Eye (tissue), 1 donor: Measurements from ENCODE around the gene RAD51B.

Experiments
- DNase-seq: peaks from one replicate; pipeline ENCODE4 v3.0.0-alpha.2; 2015

Gene RAD51B

DNA sequence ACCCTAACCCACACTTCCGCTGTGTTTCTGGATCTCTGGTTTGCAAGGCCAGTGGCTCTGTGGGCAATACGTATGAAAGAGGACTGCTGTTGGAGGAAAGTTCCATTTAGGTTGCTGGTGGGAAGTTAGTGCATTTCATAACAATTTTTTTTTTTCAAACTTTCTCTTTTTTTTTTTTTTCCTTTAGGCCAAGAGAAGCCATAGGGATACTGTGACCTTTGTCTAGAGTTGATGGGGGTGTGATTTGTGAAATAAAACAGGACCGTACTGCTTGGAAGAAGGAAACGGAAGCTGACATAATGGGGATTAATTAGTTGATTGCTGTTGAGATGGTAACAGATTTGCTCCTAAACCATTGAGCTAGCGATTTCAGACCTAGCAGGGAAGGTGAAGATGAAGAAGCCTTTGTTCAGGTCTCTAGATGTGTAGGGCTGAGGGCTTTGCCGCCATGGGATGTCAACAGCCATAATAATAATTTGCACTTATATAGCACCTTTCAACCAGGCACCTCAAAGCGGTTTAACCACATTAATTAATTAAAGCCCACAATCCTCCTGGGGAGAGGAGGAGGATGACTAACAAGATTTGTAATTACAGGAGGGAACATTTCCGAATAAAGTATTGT lies 658.0 kb downstream of the RAD51B start:
- peak; percentile 79 for DNase-seq

DNA sequence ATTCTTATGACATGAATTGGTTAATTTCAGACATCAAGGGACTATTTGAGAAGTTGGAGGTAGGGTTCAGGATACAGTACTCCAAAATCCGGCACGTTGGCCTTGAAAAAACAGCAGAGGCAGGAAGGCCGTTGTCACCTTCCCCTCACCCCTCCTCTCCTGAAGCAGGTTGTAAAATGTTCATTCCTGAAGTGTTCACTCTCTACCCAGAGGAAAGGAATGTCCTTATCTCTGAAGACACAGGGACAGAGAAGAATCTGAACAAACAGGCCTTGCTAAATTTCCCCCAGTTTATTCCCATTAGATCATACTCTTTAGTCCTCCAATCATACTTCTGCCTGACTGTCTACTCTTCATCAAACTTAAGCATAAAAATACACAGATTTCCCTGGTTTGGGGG lies 659.7 kb downstream of the RAD51B start:
- no peak for DNase-seq

DNA sequence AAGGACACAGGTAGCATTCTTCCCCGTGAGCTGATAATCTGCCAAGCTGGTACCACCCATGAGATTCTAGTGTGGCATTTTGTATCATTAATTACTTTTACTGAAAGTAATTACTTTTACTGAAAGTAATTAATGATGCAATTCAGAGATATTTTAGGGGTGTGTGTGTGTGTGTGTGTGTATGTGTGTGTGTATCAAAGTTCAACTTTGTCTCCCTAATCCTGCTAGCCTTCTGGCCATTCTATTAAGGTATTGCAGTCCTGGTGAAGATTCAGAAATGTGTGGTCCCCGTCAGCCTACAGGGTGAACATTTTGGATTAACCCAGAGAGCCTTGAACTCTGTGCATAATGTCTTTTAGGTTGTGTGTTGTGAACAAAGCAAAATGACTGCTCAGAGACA lies 662.4 kb downstream of the RAD51B start:
- DNase-seq, result no peak

DNA sequence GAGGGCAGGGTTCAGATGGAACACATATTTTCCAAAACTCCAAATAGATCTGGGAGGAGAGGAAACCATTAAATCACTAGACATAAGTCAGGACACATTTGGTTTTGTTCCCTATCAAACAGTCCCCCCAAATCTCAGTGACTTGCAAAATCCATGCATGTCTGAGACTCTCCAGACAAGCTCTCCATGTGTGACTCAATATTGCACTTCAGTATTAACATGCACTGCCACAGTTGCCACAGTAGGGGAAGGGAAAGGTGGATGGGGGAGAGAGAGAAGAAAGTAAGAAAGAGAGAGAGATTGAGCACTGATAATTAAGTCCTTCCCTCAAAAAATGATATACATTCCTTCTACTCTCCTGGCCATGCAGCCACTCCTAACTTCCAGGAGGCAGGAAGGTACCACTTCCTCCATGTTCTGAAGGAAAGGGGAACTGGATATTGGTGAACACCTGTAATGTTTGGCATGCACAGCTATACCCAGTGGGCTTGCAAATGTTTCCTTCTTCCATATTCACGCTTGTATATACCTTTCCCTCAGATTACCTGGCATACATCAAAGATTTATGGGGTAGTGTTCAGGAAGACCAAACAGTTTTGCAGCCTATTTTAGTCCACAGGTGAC lies 663.3 kb downstream of the RAD51B start:
- no peak for DNase-seq

DNA sequence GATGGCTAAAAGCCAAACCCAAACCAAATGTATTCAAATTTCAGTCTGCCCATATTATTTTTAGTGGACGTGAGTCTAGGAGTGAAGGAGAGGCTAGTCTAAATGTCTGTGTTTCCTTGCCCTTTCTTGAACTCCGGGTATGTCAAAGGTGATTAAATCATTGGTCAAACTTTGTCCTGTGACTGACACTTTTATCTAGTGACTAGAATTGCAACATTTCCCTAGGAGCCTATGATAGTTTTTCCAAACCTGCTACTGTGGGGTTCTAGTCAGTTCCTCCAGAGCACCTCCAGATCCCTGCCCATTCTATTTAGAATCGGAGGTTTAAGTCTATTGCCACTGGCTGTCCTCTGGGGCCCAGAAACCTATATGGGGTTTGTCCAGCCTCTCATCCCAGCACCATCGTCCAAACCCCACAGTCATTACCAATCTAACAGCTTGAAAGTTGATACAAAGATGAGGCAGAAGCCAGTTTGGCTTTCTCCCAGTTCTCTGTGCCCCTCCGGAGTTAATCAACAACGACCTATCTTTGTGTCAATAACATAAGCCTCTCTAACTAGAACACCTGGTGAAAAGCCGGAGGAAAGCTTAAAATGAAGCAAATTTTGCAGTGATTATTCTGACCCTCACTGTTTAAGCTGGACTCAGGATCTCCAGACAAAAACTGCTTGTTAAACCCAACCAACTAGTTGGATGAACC lies 666.6 kb downstream of the RAD51B start:
- no peak for DNase-seq

DNA sequence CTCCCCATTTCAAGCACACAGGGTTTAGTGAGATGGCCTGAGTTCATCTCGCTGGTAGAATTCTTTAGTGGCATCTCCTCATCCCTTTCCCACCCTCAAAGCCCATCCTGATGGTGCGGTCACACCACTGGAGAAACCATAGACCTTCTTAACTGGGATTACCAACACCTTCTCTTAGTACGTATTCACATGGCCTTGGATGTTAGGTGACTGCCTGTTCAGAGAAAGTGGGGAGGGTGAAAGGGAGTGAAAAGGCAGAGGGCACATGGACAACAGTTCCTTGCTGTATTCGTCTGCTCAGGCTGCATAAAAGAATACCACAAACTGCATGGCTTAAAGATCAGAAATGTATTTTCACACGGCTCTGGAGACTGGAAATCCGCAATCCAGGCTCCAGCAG lies 667.2 kb downstream of the RAD51B start:
- DNase-seq, result no peak

DNA sequence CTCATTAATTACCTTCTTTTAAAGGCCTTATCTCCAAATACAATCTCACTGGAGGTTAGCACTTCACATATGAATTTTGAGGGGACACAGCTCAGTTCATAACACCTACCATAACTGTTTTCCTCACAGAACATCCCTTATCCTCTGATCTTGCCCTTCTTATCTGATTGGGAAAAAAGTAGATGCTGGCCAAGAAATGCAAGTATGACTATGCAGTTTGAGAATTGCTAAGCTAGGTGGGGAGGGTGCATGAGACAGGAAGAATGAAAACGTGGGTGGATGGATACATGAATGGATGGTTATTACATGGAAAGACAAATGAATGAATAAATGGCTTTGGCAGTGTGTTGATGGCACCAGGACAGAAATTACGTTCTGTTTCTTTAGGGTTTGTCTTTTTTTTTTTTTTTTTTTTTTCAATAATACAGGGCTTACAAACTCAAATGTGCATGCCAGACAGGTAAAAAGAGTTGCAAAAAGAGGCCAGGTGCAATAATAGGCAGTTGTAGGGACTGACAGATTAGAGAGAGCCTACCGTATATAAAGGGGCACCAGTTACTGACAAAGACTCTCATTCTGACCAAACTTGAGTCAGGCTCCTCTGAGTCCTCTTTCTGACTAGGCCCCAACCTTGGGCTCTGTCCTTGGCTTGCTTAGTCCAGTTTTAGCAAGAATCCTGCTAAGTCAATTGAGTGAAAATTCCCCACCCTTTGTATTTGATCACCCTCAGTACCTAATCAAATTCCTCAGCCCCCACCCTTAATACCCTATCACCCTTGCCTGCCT lies 668.4 kb downstream of the RAD51B start:
- no peak for DNase-seq

DNA sequence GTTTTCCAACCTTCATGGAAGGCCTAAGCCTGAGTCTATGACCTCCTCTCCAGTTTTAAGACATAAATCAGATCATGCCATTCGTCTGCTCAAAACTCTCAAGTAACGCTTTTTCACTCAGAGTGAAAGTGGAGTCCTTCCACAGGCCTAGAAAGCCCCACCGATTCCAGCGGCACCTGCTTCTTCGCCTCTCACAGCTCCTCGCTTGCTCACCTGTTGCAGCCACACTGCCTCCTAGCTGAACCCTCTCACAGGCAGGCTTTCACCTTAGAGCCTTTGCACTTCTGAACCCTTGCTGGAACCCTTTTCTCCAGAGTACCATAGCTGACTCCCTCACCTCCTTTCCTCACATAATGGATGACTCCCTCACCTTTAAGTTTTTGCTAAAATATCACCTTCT lies 672.2 kb downstream of the RAD51B start:
- DNase-seq, result no peak

DNA sequence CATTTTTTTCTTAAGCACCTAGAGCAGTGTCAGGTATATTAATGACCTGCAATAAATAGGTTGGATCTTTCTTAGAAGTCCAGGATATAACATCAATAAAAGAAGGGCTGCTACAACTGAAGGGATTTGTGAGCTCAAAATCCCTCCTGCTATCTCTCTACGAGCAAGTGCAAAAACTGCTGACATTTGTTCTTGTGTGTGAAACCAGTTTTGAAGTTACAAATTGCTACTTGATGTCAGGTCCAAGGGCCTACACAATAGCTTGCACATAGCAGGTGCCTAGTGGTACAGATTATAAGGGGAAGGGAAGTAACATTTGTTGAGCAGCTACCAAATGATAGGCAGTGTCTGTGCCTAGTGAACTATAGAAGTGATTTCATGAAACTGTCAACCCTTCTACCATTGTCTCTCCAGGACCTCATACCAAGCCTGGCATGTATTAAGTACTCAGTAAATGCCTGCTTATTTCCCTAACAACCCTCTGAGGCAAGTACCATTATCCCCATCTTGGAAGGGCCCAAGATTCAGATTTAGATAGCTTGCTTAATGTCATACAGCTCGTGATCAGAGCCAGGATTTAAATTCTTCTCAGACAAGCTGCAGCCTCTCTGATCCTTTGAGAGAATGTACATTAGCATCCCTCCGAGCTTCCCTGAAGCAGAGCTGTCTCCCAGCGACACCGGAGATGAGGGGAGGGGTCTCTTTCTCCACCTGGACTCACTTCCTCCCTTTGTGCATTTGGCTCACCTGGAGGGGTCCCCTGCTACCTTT lies 673.0 kb downstream of the RAD51B start:
- no peak for DNase-seq

DNA sequence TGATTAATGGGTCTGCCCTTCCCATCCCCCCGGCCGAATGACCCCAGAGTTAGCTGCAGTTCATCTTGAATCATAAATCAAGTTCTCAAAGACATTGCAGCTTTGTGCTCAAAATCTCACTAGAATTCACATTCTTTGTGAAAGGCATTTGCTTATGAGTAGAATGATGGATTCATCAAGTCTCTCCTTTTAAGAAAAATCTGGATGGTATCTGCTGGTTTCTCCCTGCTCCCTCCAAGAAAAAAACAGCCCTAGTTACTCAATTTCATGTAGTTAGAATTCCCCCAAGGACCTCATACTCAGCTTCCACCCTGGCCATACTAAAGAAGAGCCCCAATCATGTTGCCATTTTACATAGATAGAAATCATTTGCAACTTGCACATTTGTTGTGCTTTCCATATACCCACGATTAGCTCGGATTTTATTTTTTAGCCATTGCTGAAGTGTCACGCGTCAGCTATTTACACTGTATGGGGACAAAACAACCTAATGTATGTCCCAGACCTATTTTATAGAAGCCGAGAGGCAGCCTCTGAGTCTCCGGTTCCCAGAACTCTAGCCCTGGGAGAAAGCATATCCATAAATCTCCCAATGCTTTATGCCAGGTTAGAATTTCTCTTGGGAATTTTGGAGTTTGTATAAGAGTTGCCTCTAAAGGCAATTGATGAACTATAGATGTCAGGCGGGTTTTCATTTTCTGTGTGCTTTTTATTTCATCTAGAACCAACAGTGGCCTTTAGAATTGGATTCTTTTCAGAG lies 673.8 kb downstream of the RAD51B start:
- no peak for DNase-seq

DNA sequence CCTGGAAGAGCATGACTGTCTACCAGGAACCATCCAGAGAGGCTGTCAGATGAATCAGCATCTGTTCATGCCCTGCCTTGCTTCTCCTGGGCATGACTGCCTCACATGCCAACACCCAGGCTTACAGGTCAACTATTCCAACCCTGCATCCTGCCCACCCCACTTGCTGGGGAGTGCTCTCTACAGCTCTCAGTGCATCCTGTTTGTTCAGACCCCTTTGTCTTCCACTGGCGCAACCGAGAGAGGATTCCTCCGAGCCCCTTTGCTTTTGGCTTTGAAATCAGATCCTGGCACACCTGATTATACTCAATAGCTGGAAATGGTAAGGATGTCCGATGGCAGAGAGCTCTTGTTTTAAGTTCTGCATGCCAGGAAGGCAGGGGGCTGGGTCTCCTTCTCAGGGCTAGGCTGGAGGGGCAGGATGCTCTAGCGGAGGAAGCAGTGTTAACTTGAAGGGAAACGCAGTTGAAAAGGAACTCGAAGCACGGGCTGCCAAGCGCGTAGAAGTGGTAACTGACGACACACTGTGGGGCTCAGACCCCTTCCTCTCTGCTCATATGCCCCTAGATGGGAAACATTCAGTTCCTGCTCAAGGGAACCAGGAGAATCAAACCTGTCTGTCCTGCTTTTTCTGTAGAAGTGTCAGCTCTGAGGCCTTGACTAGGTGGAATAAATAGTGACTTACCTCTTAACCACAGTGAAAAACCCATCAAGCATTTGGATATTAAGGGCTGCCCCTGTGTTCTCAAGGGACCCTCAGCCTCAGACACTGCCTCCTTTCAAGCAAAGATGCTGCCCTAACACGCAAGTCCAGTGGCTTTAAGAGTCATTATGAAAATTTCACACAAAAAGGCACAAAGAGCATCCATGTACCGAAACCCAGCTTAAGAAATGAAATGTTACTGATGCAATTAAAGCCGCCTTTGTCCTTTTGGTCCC lies 675.8 kb downstream of the RAD51B start:
- no peak for DNase-seq

DNA sequence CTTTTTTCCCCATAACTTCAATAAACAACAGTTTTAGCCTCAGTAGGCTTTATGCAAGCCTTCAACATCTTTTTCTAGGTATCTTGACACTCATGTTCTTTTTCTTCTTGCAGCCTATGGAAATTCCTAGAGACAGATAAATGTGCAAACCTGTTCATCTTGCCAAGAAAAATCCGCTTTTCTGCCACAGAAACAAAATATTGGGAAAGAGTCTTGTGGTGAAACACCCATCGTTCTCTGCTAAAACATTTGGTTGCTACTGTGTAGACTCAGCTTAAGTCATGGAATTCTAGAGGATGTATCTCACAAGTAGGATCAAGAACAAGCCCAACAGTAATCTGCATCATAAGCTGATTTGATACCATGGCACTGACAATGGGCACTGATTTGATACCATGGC lies 677.4 kb downstream of the RAD51B start:
- DNase-seq, result no peak

DNA sequence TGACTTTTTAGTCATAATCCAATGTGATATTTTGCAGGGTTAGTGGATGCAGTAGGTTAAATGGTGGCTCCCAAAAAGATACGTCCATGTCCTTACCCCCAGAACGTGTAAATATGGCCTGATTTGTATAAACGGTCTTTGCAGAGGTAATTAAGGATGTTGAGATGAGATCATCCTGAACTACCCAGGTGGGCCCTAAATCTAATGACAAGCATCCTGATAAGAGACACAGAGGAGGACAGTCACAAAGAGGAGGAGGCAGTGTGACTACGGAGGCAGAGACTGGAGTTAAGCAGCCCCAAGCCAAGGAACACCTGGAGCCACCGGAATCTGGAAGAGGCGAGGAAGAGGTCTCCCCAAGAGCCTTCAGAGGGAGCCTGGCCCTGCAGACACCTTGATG lies 679.9 kb downstream of the RAD51B start:
- DNase-seq, result no peak

DNA sequence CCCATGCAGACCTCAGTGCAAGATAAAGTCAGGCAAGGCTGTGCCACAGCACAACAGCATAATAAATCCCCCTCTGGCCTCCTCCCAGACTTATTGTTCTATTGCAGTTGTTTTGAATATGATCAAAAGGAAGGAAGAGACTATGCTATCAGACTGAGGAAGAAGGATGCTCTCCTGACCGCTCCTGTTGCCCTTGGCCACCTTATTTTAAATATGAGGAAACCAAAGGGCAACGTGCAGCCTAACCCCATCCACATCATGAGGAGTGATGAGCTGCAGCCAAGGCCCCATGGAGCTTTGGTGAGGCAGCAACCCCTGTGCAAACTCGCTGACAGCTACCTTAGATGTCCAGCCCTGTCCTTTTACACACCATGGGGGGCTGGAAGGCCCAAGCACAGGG lies 681.6 kb downstream of the RAD51B start:
- no peak for DNase-seq

DNA sequence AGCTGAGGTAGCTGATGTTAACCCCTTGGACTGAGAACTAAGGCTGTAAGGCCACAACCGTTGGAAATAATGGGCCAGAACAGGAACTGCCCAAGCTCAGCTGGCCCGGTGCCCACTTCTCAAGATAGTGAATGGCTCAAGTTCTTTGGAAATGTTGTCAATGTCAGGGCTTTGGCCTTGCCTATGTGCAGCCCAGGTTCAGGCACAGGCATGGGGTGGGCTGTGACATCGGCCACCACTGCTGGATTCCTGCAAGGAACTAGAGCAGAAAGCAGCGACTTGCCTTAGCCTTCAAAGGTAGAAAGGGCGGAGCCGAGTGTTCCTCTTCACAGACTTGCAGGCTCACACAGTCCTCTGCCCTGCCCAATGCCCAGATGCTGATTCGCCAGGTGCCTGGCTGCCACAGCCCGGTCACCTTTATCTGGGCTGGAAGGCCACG lies 682.1 kb downstream of the RAD51B start:
- DNase-seq, result no peak

DNA sequence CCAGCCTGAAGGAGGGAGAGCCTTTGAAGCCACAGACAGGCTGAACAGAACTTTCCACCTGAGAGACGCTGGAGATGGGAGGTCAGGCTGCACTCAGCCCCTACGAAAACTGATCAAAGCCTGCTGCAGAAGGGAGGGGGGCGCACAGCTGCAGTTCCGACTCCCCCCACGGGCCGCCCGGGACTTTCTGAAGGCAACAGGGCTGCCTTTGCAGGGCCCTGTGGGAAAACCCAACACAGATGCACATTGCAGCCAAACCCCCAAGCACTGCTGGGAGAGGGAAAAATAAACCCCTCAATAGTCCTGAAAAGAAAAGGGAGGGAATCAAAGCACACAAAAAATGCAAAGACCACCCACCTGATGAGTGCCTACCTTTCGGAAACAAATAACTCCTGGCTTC lies 682.7 kb downstream of the RAD51B start:
- no peak for DNase-seq

DNA sequence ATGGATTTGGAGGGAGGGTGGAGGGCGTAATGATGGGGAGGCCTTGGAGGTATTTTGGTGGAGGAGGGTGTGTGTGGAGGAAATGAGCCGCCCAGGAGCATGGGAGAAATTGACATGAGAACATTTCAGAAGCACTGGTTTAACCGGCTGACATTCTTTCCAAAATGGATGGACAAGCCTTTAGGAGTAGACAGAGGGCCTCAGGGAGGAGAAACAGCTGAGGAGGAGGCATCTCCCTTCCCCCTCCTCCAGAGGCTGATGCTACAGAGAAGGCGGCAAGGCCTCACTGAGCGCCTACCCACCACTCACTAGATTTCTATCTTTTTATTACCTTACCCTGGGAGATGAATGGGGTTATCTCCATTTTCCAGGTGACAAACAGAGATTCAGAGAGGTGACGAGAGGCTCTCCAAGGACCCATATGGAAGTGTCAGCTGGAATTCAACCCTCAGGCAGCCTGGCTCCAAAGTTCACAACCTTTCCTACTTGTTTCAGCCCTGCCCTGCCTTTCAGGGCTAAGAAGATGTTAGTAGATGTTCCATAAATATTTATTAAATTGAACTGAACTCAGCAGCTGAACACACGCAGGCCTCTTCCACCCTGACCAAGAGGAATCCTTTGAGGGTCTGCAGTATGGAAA lies 683.7 kb downstream of the RAD51B start:
- no peak for DNase-seq

DNA sequence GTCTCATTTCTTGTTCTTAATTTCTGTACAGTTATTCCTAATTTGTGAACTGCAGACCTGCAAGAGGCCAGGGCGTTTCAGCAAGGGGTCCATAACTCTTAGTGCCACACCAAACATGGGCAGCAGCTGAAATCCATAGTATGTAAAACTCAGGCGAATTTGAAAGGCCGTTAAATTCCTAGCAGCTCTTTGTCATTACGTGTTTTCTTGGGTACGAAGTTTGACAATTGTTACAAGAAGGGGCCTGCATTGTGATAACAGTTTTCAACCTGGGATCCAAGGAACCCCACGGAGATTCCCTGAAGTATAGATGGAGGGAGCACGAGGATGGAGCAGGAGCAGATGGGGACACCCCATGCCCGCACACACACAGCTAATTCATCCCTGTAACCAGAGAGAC lies 685.3 kb downstream of the RAD51B start:
- no peak for DNase-seq

DNA sequence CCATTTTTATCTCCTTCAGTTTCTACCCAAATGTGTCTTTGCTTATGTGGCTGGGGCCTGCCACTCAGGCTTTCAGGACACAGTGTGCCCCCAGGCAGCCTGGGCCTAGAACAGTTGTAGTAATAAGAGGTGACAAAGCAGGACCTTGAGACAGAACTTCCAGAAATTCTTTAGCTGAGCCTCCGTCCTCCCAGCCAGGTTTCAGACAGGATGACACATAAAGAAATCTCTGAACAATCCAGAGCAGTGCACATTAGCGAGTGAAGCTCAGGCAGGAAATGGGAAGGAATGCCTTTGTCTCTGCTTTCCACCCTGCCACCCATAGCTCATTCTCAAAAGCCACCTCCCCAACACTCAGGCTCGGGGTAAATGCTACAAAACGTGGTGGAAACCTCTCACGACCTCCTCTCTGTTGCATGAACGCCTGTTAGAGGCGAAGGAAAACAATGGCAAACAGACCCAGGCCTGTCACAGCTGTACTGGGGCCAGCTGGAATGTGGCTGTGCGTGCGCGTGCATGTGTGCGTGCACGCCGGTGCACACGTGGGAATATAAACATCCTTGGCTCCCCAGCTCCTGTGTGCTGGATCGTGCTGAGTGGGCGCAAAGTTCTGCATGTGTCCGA lies 686.6 kb downstream of the RAD51B start:
- peak; percentile 86 for DNase-seq
